HFFc6 (cell line): Measurements from ENCODE around the gene SYNPO2L. TPM values are rescaled to one million over a fixed set of nuclear protein-coding genes. Genes with fewer than 3 reads are reported as not detected.
A peak's percentile ranks its signal among the peaks of the same experiment; 100 is the strongest.

Source experiments
- DNase-seq: peaks from one replicate; pipeline ENCODE4 v3.0.0-alpha.2; 2018
- H3K27ac Mint-ChIP-seq: 2 replicates; pipeline ENCODE4 v1.8.0; 2020; ENCODE audit warnings: mild to moderate bottlenecking, mixed read lengths
- H3K27me3 Mint-ChIP-seq: 2 replicates; pipeline ENCODE4 v1.8.0; 2021; ENCODE audit warnings: mild to moderate bottlenecking, moderate library complexity, mixed read lengths; ENCODE audit not compliant: insufficient read depth
- H3K36me3 Mint-ChIP-seq: 2 replicates; pipeline ENCODE4 v1.8.0; 2021; ENCODE audit warnings: low read depth, mixed read lengths
- H3K4me1 Mint-ChIP-seq: 2 replicates; pipeline ENCODE4 v1.8.0; 2020; ENCODE audit warnings: low read depth, mixed read lengths
- H3K4me3 Mint-ChIP-seq: 2 replicates; pipeline ENCODE4 v1.8.0; 2020; ENCODE audit warnings: mild to moderate bottlenecking, moderate library complexity, mixed read lengths
- H3K9me3 Mint-ChIP-seq: 2 replicates; pipeline ENCODE4 v1.8.0; 2020; ENCODE audit warnings: mild to moderate bottlenecking, mixed read lengths
- CTCF ChIP-seq: fragments of 200-600 bp; sonication (generic); IDR thresholded peaks from 2 replicates; pipeline ENCODE4 v1.5.0; 2021; ENCODE audit warnings: antibody characterized with exemption, mild to moderate bottlenecking
- total RNA-seq, 6 experiments: library from RNA; stranded (reverse); fragmentation: NEBNext Ultra II Directional; extraction: Animal tissue kit (Norgen Biotek cat#: 25700); gene quantifications; 2 replicates in 1 of 6; 3 replicates in 5 of 6; pipeline ENCODE4 v1.2.3, GENCODE V29; 2021

The SYNPO2L gene
- total RNA-seq, 6 experiments from 2014 or later: 1.5 to 3.3 (median 1.6) TPM

- peaks cover 4% of the 10 kb centered on the region for H3K27me3 Mint-ChIP-seq
- DNase-seq: no peak
- peaks cover 15% of the 10 kb centered on the region for H3K4me1 Mint-ChIP-seq
- no peak overlapping the region for H3K4me3 Mint-ChIP-seq
- H3K27ac Mint-ChIP-seq: no peak overlapping the region
- H3K9me3 Mint-ChIP-seq: no peaks in the 10 kb centered on the region
- no peak for TF ChIP-seq CTCF
- H3K36me3 Mint-ChIP-seq: peaks cover 8% of the 10 kb centered on the region
Measured at GRCh38 chr10:73629165-73629564, 26.7 kb downstream of the SYNPO2L start.

GRCh38 chr10:73628405-73628804 lies 27.4 kb downstream of the SYNPO2L start:
- TF ChIP-seq CTCF: no peak
- no peaks in the 10 kb centered on the region for H3K9me3 Mint-ChIP-seq

GRCh38 chr10:73627300-73627699 lies 28.5 kb downstream of the SYNPO2L start:
- H3K27me3 Mint-ChIP-seq: peaks cover 1% of the 10 kb centered on the region
- H3K9me3 Mint-ChIP-seq: no peaks in the 10 kb centered on the region
- H3K27ac Mint-ChIP-seq: peak overlapping the region; percentile 36; the same call in 1 of the 2 replicates
- peaks cover 15% of the 10 kb centered on the region for H3K4me1 Mint-ChIP-seq
- no peak for DNase-seq
- H3K36me3 Mint-ChIP-seq: peaks cover 8% of the 10 kb centered on the region
- no peak for TF ChIP-seq CTCF
- H3K4me3 Mint-ChIP-seq: peak overlapping the region; percentile 51

More at GRCh38 chr10:73628405-73628804, 27.4 kb downstream of the SYNPO2L start:
- Mint-ChIP-seq H3K27me3 (peaks cover 4% of the 10 kb centered on the region), H3K4me1 (peaks cover 15% of the 10 kb centered on the region), H3K4me3 (no peak overlapping the region), H3K27ac (no peak overlapping the region), H3K36me3 (peaks cover 8% of the 10 kb centered on the region)
- no peak for DNase-seq

- peak; percentile 96 for DNase-seq
- peak overlapping the region; percentile 97 for H3K27ac Mint-ChIP-seq
- TF ChIP-seq CTCF: no peak
- H3K4me3 Mint-ChIP-seq: peak overlapping the region; percentile 94
- H3K27me3 Mint-ChIP-seq: no peaks in the 10 kb centered on the region; the same call in 1 of the 2 replicates
- peaks cover 15% of the 10 kb centered on the region for H3K4me1 Mint-ChIP-seq
- H3K36me3 Mint-ChIP-seq: peaks cover 8% of the 10 kb centered on the region
- no peaks in the 10 kb centered on the region for H3K9me3 Mint-ChIP-seq
Measured at GRCh38 chr10:73625884-73626752, 29.7 kb downstream of the SYNPO2L start.

GRCh38 chr10:73625004-73625883 lies 30.6 kb downstream of the SYNPO2L start:
- TF ChIP-seq CTCF: no peak; the same call in 1 of the 2 replicates
- Mint-ChIP-seq H3K4me3 (peak overlapping the region; percentile 94), H3K36me3 (peaks cover 8% of the 10 kb centered on the region), H3K27ac (peak overlapping the region; percentile 97), H3K4me1 (peaks cover 15% of the 10 kb centered on the region), H3K9me3 (no peaks in the 10 kb centered on the region), H3K27me3 (no peaks in the 10 kb centered on the region)
- DNase-seq: no peak
